Left lung (tissue), 10 donors: Measurements from ENCODE around the gene FOXK2. TPM values are rescaled to one million over a fixed set of nuclear protein-coding genes. Genes with fewer than 3 reads are reported as not detected.

Experiments used
- ATAC-seq: fragments of 200-7000 bp; cut with Tn5 transposase; one replicate; pipeline ENCODE4 v1.9.1; 2020; ENCODE audit warnings: moderate library complexity
- DNase-seq, 4 donors: peaks; one replicate each; pipeline ENCODE4 v3.0.0-alpha.2; 2013 to 2020
- H3K27ac ChIP-seq, 2 donors: fragments of 200-600 bp; sonication (generic) in 1 of 2; one replicate each; pipeline versions ENCODE4 v1.5.0 to v1.8.0; 2020 to 2021
- H3K27me3 ChIP-seq, 2 donors: fragments of 200-600 bp; sonication (generic) in 1 of 2; one replicate each; pipeline versions ENCODE4 v1.5.0 to v1.8.0; 2020 to 2021
- H3K36me3 ChIP-seq, 2 donors: fragments of 200-600 bp; sonication (generic) in 1 of 2; one replicate each; pipeline versions ENCODE4 v1.5.0 to v1.8.0; 2020 to 2021
- H3K4me1 ChIP-seq, 2 donors: fragments of 200-600 bp; one replicate each; pipeline ENCODE4 v1.8.0; 2021
- H3K4me3 ChIP-seq, 2 donors: fragments of 200-600 bp; sonication (generic) in 1 of 2; one replicate each; pipeline versions ENCODE4 v1.5.0 to v1.8.0; 2020 to 2021; ENCODE audit warnings: mild to moderate bottlenecking in 1 of 2
- H3K9me3 ChIP-seq, 2 donors: fragments of 200-600 bp; sonication (generic) in 1 of 2; one replicate each; pipeline versions ENCODE4 v1.5.0 to v1.8.0; 2020 to 2021
- CTCF ChIP-seq, 2 donors: fragments of 200-600 bp; sonication (generic) in 1 of 2; IDR thresholded peaks; one replicate each; pipeline versions ENCODE4 v1.5.0 to v1.8.0; 2021; ENCODE audit warnings: antibody characterized with exemption in 2 of 2
- intact Hi-C, 2 donors: fragments of 100-400 bp; cut with DNase I; formaldehyde crosslinking; loops; one replicate each; pipeline versions ENCODE4 v1.11.2 to v1.14.2; 2022
- polyA plus RNA-seq, 6 donors: library from polyadenylated mRNA; unstranded; fragments of 120-200 nt; gene quantifications; one replicate each; pipeline ENCODE4 v1.2.1, GENCODE V29; 2013; ENCODE audit not compliant: insufficient read length in 6 of 6
- total RNA-seq, 2 donors: library from RNA; stranded (reverse); fragmentation: NEBNext Ultra II Directional; extraction: Animal tissue kit (Norgen Biotek cat#: 25700); gene quantifications; one replicate each; pipeline ENCODE4 v1.2.1, GENCODE V29; 2021
- donor health status: DM: no; HTN: yes; CAD: no.
- donor health status: DM: no; HTN: no; CAD: no.

FOXK2 gene
- total and polyA plus RNA-seq, 8 donors, result 31.2 to 57.0 (median 38.1) TPM

- no peak for ATAC-seq
Observed at GRCh38 chr17:82639628-82640027, 120.1 kb downstream of the FOXK2 start.

GRCh38 chr17:82640036-82640435, 120.5 kb downstream of the FOXK2 start:
- no peaks in the 10 kb centered on the region for H3K27me3 ChIP-seq
- no peak for ATAC-seq
- no peak overlapping the region for H3K4me3 ChIP-seq
- no peak for TF ChIP-seq CTCF (IDR thresholded peaks at IDR 0.05)
- no peaks in the 10 kb centered on the region for H3K4me1 ChIP-seq
- no peak overlapping the region for H3K27ac ChIP-seq
- peak in 1 of 4 donors; percentile 21 for DNase-seq
- intact Hi-C loops, result no loop called here
- peaks cover 0 to 9% of the 10 kb centered on the region in 2 donors for H3K9me3 ChIP-seq
- peaks cover 0 to 74% of the 10 kb centered on the region in 2 donors for H3K36me3 ChIP-seq

More at GRCh38 chr17:82639628-82640027, 120.1 kb downstream of the FOXK2 start:
- H3K36me3 ChIP-seq, result peaks cover 0 to 72% of the 10 kb centered on the region in 2 donors
- H3K9me3 ChIP-seq, result peaks cover 0 to 9% of the 10 kb centered on the region in 2 donors
- no peak overlapping the region for H3K27ac ChIP-seq
- no peak overlapping the region for H3K4me3 ChIP-seq
- TF ChIP-seq CTCF (IDR thresholded peaks at IDR 0.05), result no peak
- intact Hi-C loops, result no loop called here
- H3K4me1 ChIP-seq, result no peaks in the 10 kb centered on the region
- H3K27me3 ChIP-seq, result no peaks in the 10 kb centered on the region
- peak in 1 of 4 donors; percentile 74 for DNase-seq

- peak in 1 of 4 donors; percentile 39 for DNase-seq
- no peak for TF ChIP-seq CTCF (IDR thresholded peaks at IDR 0.05)
- peaks cover 0 to 69% of the 10 kb centered on the region in 2 donors for H3K36me3 ChIP-seq
- intact Hi-C loops, result no loop called here
- no peaks in the 10 kb centered on the region for H3K27me3 ChIP-seq
- H3K4me3 ChIP-seq, result no peak overlapping the region
- no peak overlapping the region for H3K27ac ChIP-seq
- ATAC-seq, result no peak
- H3K4me1 ChIP-seq, result peaks cover 5 to 19% of the 10 kb centered on the region in 2 donors
- H3K9me3 ChIP-seq, result peaks cover 0 to 6% of the 10 kb centered on the region in 2 donors
Observed at GRCh38 chr17:82642022-82642421, 122.5 kb downstream of the FOXK2 start.

- no peak for ATAC-seq
- peaks cover 5 to 25% of the 10 kb centered on the region in 2 donors for H3K4me1 ChIP-seq
- intact Hi-C loops, result no loop called here
Observed at GRCh38 chr17:82644148-82644547, 124.6 kb downstream of the FOXK2 start.

DNA sequence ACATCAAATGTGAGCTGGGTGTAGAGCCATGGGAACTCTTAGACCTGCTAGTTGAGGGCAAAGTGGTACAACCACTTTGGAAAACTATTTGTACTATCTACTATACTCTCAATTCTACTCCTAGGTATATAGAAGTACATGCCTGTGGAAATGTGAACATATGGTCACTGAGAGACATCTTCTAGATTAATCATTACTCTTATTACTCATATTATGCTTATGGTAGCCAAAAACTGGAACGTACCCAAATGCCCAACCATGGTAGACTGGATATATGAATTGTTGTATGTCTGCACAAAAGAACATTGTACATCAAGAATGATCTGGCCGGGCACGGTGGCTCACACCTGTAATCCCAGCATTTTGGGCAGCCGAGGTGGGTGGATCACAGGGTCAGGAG, 126.0 kb downstream of the FOXK2 start:
- H3K9me3 ChIP-seq, result no peaks in the 10 kb centered on the region
- peaks cover 0 to 43% of the 10 kb centered on the region in 2 donors for H3K36me3 ChIP-seq
- intact Hi-C loops, result no loop called here
- no peaks in the 10 kb centered on the region for H3K27me3 ChIP-seq
- ATAC-seq (no peak), DNase-seq (no peak)
- TF ChIP-seq CTCF (IDR thresholded peaks at IDR 0.05), result no peak
- no peak overlapping the region for H3K27ac ChIP-seq
- no peak overlapping the region for H3K4me3 ChIP-seq
- H3K4me1 ChIP-seq, result peaks cover 5 to 25% of the 10 kb centered on the region in 2 donors

More at GRCh38 chr17:82644148-82644547, 124.6 kb downstream of the FOXK2 start:
- Histone ChIP-seq H3K9me3 (no peaks in the 10 kb centered on the region), H3K27me3 (no peaks in the 10 kb centered on the region), H3K4me3 (no peak overlapping the region), H3K36me3 (peaks cover 0 to 56% of the 10 kb centered on the region in 2 donors), H3K27ac (no peak overlapping the region)
- DNase-seq, result peak in 1 of 4 donors; percentile 34
- TF ChIP-seq CTCF (IDR thresholded peaks at IDR 0.05), result no peak
